GM12874 (cell line): ENCODE results near the gene ZNF749.
A peak's percentile ranks its signal among the peaks of the same experiment; 100 is the strongest.

ENCODE experiments used
- TF ChIP-seq, protein P1 (sequence below): IDR thresholded peaks from 2 replicates; pipeline ENCODE4 v1.5.1; 2011; ENCODE audit warnings: low read depth, mild to moderate bottlenecking, control low read depth, low read length, moderate library complexity; ENCODE audit not compliant: insufficient read depth

ZNF749 gene

DNA sequence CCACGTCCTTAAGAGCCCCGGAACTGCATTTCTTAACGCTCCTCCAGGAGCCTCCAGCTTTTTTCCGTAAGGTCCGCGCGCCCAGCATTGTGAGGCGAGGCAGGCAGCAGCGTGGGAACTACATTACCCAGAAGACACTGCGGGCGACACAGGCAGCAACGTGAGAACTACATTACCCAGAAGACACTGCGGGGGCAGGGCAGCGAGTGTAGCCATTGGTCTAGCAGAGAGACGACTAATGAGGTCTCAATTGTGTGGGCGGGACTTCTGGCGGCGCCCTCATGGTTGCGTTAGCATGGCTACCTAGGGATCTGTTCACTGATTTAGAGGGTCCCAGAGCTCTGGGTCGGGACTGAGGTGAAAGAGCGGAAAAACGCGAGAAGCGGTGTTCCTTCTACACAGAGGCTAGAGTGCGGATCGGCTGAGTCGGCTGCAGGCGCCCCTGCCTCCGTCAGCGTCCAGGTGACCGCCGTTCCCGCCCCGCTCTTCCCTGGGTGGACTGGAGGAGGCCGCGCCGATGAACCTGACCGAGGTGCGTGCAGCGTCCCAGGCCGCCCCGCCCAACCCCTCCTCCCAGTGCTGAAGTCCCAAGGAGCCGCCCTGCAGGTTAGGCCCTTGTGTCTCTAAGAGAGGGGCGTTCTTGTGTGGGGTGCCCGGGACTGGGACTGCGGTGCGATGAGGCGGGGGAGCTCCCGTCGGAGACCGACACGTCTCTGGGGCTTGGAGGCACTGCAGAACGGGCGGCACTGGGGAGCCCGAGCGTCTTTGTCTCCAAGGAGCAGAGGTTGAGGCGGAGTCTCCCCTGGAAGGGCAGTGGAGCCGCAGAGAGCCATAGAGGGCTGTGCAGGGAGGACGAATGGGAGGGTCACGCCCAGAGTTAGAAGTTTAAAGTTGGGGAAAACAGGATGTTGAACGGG is at the start of gene ZNF749:
Gene ZNF749, plus strand, starts transcription at position 264 of the 917 bp plus-strand sequence. Its CDS starts 254 bp downstream, at position 518.
- TF ChIP-seq, protein P1, sequence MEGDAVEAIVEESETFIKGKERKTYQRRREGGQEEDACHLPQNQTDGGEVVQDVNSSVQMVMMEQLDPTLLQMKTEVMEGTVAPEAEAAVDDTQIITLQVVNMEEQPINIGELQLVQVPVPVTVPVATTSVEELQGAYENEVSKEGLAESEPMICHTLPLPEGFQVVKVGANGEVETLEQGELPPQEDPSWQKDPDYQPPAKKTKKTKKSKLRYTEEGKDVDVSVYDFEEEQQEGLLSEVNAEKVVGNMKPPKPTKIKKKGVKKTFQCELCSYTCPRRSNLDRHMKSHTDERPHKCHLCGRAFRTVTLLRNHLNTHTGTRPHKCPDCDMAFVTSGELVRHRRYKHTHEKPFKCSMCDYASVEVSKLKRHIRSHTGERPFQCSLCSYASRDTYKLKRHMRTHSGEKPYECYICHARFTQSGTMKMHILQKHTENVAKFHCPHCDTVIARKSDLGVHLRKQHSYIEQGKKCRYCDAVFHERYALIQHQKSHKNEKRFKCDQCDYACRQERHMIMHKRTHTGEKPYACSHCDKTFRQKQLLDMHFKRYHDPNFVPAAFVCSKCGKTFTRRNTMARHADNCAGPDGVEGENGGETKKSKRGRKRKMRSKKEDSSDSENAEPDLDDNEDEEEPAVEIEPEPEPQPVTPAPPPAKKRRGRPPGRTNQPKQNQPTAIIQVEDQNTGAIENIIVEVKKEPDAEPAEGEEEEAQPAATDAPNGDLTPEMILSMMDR, result no peak

DNA sequence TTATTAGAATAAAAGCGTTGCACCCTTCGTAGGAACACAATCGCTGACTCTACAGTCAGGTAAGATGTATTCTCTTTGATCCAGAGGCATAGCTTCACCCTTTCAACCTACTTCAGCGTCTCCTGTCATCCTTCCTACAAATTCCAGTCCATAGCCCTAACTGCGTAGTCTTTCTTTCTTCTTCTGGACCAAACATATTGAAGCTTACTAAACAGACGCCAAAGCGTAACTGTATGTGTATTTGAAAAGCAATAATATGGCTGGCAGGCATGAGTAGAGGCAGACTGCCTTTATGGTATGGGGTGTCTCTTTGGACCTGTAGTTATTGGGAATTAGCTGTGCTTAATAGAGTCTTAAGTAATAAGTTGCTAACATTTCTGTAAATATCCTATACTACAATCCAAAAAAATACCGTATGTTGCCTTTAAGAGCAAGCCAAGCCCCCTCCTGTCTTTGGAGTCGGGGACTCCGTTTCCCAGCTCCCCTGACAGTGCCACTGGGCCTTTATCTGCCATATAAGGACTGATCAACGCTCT is 45.9 kb upstream of the ZNF749 start:
- TF ChIP-seq, protein P1, result no peak

DNA sequence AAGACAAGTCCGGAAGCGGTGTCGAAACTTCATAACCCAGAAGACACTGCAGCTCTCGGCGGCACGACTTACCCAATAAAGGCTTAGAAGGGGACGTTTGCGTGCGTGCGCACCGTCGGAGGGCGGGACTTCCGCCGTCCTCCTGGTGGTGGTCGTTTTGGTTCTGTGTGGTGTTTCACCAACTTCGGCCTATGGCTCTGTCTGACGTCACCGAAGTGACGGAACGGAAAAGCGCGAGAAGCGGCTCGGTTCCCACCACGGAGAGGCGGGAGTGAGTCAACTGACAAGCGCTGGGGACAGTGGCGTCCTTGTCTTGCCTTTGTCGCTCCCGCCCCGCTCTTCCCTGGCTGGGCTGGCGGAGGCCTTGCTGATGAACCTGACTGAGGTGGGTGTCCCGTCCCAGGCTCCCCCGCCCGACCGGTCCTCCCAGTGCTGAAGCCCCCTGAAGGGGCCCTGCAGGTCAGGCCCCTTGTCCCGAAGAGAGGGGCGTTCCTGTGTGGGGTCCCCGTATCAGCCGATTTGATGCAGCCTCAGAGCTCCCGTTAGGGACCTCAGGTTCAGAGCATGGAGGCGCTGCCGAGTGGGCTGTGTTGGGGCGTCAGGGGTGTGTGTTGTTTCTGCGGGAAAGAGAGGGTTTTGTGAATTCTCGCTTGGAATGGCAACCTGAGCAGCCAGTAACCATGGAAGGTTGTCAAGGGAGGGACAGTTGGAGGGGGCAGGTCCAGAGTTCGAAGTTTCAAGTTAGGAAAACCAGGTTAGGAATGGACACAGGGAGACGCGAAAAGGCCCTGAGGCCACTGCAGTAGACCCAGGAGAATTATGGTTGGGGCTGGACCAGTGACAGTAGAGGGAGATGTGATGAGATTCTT is 45.2 kb upstream of the ZNF749 start, which contains the start of gene ZNF548:
Gene ZNF548, plus strand, starts transcription at position 125 of the 869 bp plus-strand sequence. Its CDS starts 246 bp downstream, at position 371.
- TF ChIP-seq, protein P1, result 0 out of 2 replicates have a peak, but pooled peaks have one; percentile 1

- TF ChIP-seq, protein P1, result no peak
Observed at GRCh38 chr19:57395710-57396109, 39.4 kb upstream of the ZNF749 start.

- TF ChIP-seq, protein P1, result no peak
Observed at GRCh38 chr19:57398868-57399267, 36.3 kb upstream of the ZNF749 start.

GRCh38 chr19:57403737-57404563 is 31.2 kb upstream of the ZNF749 start:
- TF ChIP-seq, protein P1, result no peak
